Measurements from ENCODE around the gene PSTPIP1. TPM values are rescaled to one million over a fixed set of nuclear protein-coding genes. Genes with fewer than 3 reads are reported as not detected.

The PSTPIP1 gene
- total and polyA plus RNA-seq, 9 of the 15 experiments (the other 6 are each of a cell fraction or from before 2014, with no cell fraction given): not detected

GRCh38 chr15:77002954-77003912 lies 8.3 kb downstream of the PSTPIP1 start:
- in situ Hi-C loops (cut with MboI): no loop called here
- Histone ChIP-seq H3K27me3 (ENCODE audit: control insufficient read depth in 2 of 2, insufficient read depth in 2 of 2, low read length in 2 of 2) (peaks cover 29 to 68% of the 10 kb centered on the region in 2 experiments), H3K4me2 (ENCODE audit: insufficient read depth, low read length) (no peak overlapping the region), H3K4me1 (replicated peaks in 1 of 2; ENCODE audit: control insufficient read depth in 2 of 2, insufficient read depth in 2 of 2, low read length in 2 of 2) (no peaks in the 10 kb centered on the region), H3K9me3 (replicated peaks; ENCODE audit: control insufficient read depth, insufficient read depth, low read depth, low read length) (no peaks in the 10 kb centered on the region), H3K9ac (ENCODE audit: insufficient read depth in 1 of 2, low read depth in 2 of 2, low read length in 2 of 2) (no peak overlapping the region), H3K27ac (ENCODE audit: extremely low read depth, low read depth, low read length) (no peak overlapping the region), H4K20me1 (replicated peaks; ENCODE audit: control insufficient read depth, insufficient read depth, low read length) (no peaks in the 10 kb centered on the region), H3K4me3 (no peak overlapping the region), H3K79me2 (ENCODE audit: control insufficient read depth, insufficient read depth, low read length) (no peaks in the 10 kb centered on the region), H3K9me1 (ENCODE audit: control insufficient read depth, insufficient read depth, low read length) (peaks cover 3% of the 10 kb centered on the region), H2AFZ (ENCODE audit: low read depth, low read length) (no peak overlapping the region), H3K36me3 (ENCODE audit: control insufficient read depth, insufficient read depth, low read length) (no peaks in the 10 kb centered on the region)
- WGBS (ENCODE audit: insufficient coverage, low coverage, missing lambda C conversion rate): under 1% methylated on average over 13 of the region's 16 CpGs
- ChIA-PET CTCF (ENCODE audit: low intra/inter-chr PET ratio) (no interaction called here), POLR2A (no interaction called here)
- intact Hi-C loops (cut with micrococcal nuclease): no loop called here
- no peak for DNase-seq (ENCODE audit: extremely low read depth in 1 of 4, low spot score in 3 of 4)
- no peak for FAIRE-seq
- TF ChIP-seq STAT5A (IDR thresholded peaks at IDR 0.05; ENCODE audit: borderline replicate concordance, low read length): no peak
- no TSS peak for BruUV-seq (replicated peaks)
- ATAC-seq: no peak

- no peak overlapping the region for H2AFZ ChIP-seq (ENCODE audit: low read depth, low read length)
- no peaks in the 10 kb centered on the region for H3K4me1 ChIP-seq (replicated peaks in 1 of 2; ENCODE audit: control insufficient read depth in 2 of 2, insufficient read depth in 2 of 2, low read length in 2 of 2)
- intact Hi-C loops (cut with micrococcal nuclease): no loop called here
- H3K27me3 ChIP-seq (ENCODE audit: control insufficient read depth in 2 of 2, insufficient read depth in 2 of 2, low read length in 2 of 2): peaks cover 28 to 68% of the 10 kb centered on the region in 2 experiments
- CTCF ChIA-PET (ENCODE audit: low intra/inter-chr PET ratio): no interaction called here
- no peak for ATAC-seq
- in situ Hi-C loops (cut with MboI): no loop called here
- no peaks in the 10 kb centered on the region for H3K9me3 ChIP-seq (replicated peaks; ENCODE audit: control insufficient read depth, insufficient read depth, low read depth, low read length)
- TF ChIP-seq PBX2 (CRISPR knock-in tag; IDR thresholded peaks at IDR 0.05; ENCODE audit: low read depth): no peak
- no peak for TF ChIP-seq PBX2 (tag; conservative IDR thresholded peaks at IDR 0.05; ENCODE audit: low read depth)
- no peak for TF ChIP-seq RBM22 (IDR thresholded peaks at IDR 0.05; ENCODE audit: low read depth, low read length, poor library complexity, severe bottlenecking)
- no peak for TF ChIP-seq SNRNP70 (optimal IDR thresholded peaks at IDR 0.05; ENCODE audit: low read depth, low read length)
- no peak for TF ChIP-seq YBX1 (IDR thresholded peaks at IDR 0.05)
- TF ChIP-seq FOXO4 (CRISPR knock-in tag; IDR thresholded peaks at IDR 0.05): no peak
- TF ChIP-seq SMAD1 (IDR thresholded peaks at IDR 0.05; ENCODE audit: low read depth, low read length, partially characterized antibody): no peak
- TF ChIP-seq BMI1 (IDR thresholded peaks at IDR 0.05; ENCODE audit: low read length): no peak
- TF ChIP-seq NFIX (CRISPR knock-in tag; IDR thresholded peaks at IDR 0.05; ENCODE audit: low read depth): no peak
- TF ChIP-seq ELF1 (tag; IDR thresholded peaks at IDR 0.05): no peak
- no peak for DNase-seq (ENCODE audit: extremely low read depth in 1 of 4, low spot score in 3 of 4)
- H4K20me1 ChIP-seq (replicated peaks; ENCODE audit: control insufficient read depth, insufficient read depth, low read length): no peaks in the 10 kb centered on the region
- H3K4me2 ChIP-seq (ENCODE audit: insufficient read depth, low read length): no peak overlapping the region
- 2% methylated on average over 4 of the region's 4 CpGs for WGBS (ENCODE audit: insufficient coverage, low coverage, missing lambda C conversion rate)
- H3K9ac ChIP-seq (ENCODE audit: insufficient read depth in 1 of 2, low read depth in 2 of 2, low read length in 2 of 2): no peak overlapping the region
- no peak overlapping the region for H3K27ac ChIP-seq (ENCODE audit: extremely low read depth, low read depth, low read length)
- no peaks in the 10 kb centered on the region for H3K36me3 ChIP-seq (ENCODE audit: control insufficient read depth, insufficient read depth, low read length)
- peaks cover 3% of the 10 kb centered on the region for H3K9me1 ChIP-seq (ENCODE audit: control insufficient read depth, insufficient read depth, low read length)
- H3K79me2 ChIP-seq (ENCODE audit: control insufficient read depth, insufficient read depth, low read length): no peaks in the 10 kb centered on the region
- POLR2A ChIA-PET: no interaction called here
- FAIRE-seq: no peak
- BruUV-seq (replicated peaks): no TSS peak
- no peak overlapping the region for H3K4me3 ChIP-seq
Measured at GRCh38 chr15:77004189-77004588, 9.3 kb downstream of the PSTPIP1 start.

All from K562 (cell line).